HUES48 (cell line): Measurements from ENCODE around the gene FGFR3.

Experiments
- H3K27ac ChIP-seq: one replicate; pipeline ENCODE4 v1.7.0; 2013; ENCODE audit warnings: low read depth, low read length, inconsistent platforms
- H3K27me3 ChIP-seq: 2 replicates; pipeline ENCODE4 v1.6.1; 2013; ENCODE audit warnings: mild to moderate bottlenecking, low read length; ENCODE audit not compliant: control insufficient read depth, insufficient read depth
- H3K36me3 ChIP-seq: 2 replicates; pipeline ENCODE4 v1.6.1; 2013; ENCODE audit warnings: low read length; ENCODE audit not compliant: control insufficient read depth, insufficient read depth
- H3K4me1 ChIP-seq: 2 replicates; pipeline ENCODE4 v1.6.1; 2013; ENCODE audit warnings: mild to moderate bottlenecking, low read length; ENCODE audit not compliant: control insufficient read depth, insufficient read depth
- H3K4me3 ChIP-seq: 2 replicates; pipeline ENCODE4 v1.5.1; 2013; ENCODE audit warnings: mild to moderate bottlenecking, low read depth, low read length
- H3K9ac ChIP-seq: 2 replicates; pipeline ENCODE4 v1.6.1; 2013; ENCODE audit warnings: mild to moderate bottlenecking, low read depth, low read length, moderate library complexity
- H3K9me3 ChIP-seq: 2 replicates; pipeline ENCODE4 v1.6.1; 2013; ENCODE audit warnings: low read length; ENCODE audit not compliant: control insufficient read depth, insufficient read depth

Gene FGFR3

GRCh38 chr4:1771555-1772305 lies 21.4 kb upstream of the FGFR3 start:
- H3K9me3 ChIP-seq: no peaks in the 10 kb centered on the region
- H3K27me3 ChIP-seq: peaks cover 8% of the 10 kb centered on the region; the same call in 1 of the 2 replicates
- H3K36me3 ChIP-seq: no peaks in the 10 kb centered on the region
- H3K4me1 ChIP-seq: peaks cover 11% of the 10 kb centered on the region
- H3K4me3 ChIP-seq: no peak overlapping the region
- no peak overlapping the region for H3K9ac ChIP-seq
- no peak overlapping the region for H3K27ac ChIP-seq

- H3K27ac ChIP-seq: no peak overlapping the region
- peaks cover 19% of the 10 kb centered on the region for H3K4me1 ChIP-seq
- H3K4me3 ChIP-seq: no peak overlapping the region
- peaks cover 8% of the 10 kb centered on the region; the same call in 1 of the 2 replicates for H3K27me3 ChIP-seq
- no peak overlapping the region for H3K9ac ChIP-seq
- no peaks in the 10 kb centered on the region for H3K36me3 ChIP-seq
- no peaks in the 10 kb centered on the region for H3K9me3 ChIP-seq
Observed at GRCh38 chr4:1772853-1773538, 20.1 kb upstream of the FGFR3 start.

DNA sequence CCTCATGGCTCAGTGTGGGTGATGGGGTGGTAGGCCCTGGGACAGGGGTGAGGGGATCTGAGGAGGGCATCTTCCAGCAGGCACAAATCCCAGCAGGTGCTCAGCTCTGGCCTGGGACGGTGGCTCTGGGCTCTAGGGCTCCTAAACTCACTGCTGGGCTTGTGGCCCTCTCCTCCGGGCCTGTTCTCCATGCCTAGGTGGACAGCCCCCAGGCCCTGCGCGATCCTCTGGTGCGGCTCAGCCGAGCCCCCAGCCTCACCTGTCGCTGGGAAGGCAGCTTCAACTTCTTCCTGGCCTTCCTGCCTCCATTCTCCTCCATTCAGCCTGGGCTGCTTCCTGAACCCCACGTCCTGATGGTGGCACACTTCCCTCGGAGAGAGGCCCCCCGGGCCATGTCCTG lies 19.3 kb upstream of the FGFR3 start:
- H3K36me3 ChIP-seq: no peaks in the 10 kb centered on the region
- no peak overlapping the region for H3K9ac ChIP-seq
- peaks cover 8% of the 10 kb centered on the region; the same call in 1 of the 2 replicates for H3K27me3 ChIP-seq
- no peak overlapping the region for H3K4me3 ChIP-seq
- H3K9me3 ChIP-seq: no peaks in the 10 kb centered on the region
- H3K27ac ChIP-seq: no peak overlapping the region
- peaks cover 17% of the 10 kb centered on the region for H3K4me1 ChIP-seq

DNA sequence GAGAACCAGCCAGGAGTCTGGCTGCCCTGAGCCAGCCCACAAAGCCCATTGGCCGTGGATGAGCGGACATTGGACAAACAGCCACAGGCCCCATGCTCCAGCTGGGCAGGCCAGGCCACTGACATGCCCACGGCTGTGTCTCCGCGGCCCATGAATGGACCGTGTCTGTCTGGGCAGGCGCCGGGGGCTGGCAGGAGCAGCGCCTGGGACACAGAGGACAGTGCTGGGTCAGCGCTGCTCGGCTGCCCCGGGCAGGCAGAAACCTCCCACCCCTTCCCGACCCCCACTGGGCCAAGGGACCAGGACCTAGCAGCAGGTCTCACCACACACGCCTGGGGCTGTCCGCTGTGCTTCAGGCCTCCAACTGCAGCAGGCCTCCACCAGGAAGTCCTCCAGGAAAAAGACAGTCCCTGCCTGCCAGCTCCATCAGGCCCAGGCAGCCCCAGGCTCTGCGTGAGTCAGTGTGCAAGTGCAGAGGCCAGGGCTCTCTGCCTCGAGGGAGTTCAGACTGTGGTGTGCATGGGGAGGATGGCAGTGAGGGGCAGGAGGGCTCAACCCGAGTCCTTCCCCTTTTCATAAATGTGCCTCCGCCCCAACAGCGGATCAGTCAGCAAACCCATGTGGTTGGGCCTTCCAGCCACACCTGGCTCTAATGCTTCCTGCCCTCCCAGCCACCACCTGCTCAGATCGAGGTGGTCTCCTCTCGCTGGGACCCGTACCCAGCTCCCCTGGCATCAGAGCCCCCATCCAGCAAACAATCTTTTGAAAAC lies 17.2 kb upstream of the FGFR3 start:
- Histone ChIP-seq H3K36me3 (no peaks in the 10 kb centered on the region), H3K27me3 (no peaks in the 10 kb centered on the region), H3K9me3 (no peaks in the 10 kb centered on the region), H3K4me1 (peaks cover 23% of the 10 kb centered on the region), H3K27ac (no peak overlapping the region), H3K4me3 (no peak overlapping the region), H3K9ac (no peak overlapping the region)

- Histone ChIP-seq H3K9me3 (no peaks in the 10 kb centered on the region), H3K27me3 (no peaks in the 10 kb centered on the region), H3K4me3 (no peak overlapping the region), H3K4me1 (peaks cover 23% of the 10 kb centered on the region), H3K36me3 (no peaks in the 10 kb centered on the region), H3K9ac (no peak overlapping the region), H3K27ac (no peak overlapping the region)
Observed at GRCh38 chr4:1776521-1777161, 16.5 kb upstream of the FGFR3 start.

GRCh38 chr4:1777822-1778641 lies 15.1 kb upstream of the FGFR3 start:
- Histone ChIP-seq H3K4me1 (peaks cover 23% of the 10 kb centered on the region), H3K4me3 (no peak overlapping the region; the same call in 1 of the 2 replicates), H3K9me3 (no peaks in the 10 kb centered on the region), H3K36me3 (no peaks in the 10 kb centered on the region), H3K27ac (peak overlapping the region; percentile 84), H3K9ac (no peak overlapping the region), H3K27me3 (no peaks in the 10 kb centered on the region)

DNA sequence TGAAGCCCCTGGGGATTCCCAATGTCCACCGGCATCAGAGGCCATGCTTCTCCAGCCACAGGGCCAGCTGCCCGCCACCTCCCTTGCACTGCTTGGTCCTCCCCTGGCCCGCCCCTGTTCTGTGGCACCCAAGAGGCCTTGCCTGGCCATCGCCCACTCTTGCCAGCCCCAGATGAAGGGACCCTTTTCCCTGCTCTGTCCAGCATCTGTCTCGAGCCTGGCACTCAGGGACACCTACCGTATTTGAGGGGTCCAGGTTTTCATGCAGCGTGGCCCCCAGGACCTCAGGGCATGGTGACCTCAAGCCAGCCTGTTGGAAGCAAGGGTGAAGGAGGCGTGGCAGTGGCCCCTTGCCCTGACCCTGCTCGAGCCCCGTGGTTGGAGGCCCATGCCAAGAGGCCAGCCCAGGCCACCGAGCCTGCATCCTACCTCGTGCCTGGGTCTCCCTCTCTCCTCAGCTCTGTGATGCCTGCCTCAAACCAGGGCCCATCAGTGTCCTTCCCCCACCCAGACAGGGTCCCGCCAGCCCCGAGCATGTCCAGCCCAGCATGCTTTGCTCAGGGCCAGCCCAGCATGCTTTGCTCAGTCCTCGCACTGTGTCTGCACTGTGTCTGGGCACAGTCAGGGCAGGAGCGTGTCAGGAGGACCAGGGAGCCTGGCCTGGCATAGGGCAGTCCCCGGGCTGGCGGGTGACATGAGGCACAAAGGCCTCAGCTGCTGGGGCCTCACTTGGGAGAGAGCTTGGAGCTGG lies 14.3 kb upstream of the FGFR3 start:
- H3K36me3 ChIP-seq: no peaks in the 10 kb centered on the region
- no peaks in the 10 kb centered on the region for H3K9me3 ChIP-seq
- no peak overlapping the region for H3K9ac ChIP-seq
- peak overlapping the region; percentile 84 for H3K27ac ChIP-seq
- H3K4me1 ChIP-seq: peaks cover 23% of the 10 kb centered on the region
- no peaks in the 10 kb centered on the region for H3K27me3 ChIP-seq
- no peak overlapping the region for H3K4me3 ChIP-seq

DNA sequence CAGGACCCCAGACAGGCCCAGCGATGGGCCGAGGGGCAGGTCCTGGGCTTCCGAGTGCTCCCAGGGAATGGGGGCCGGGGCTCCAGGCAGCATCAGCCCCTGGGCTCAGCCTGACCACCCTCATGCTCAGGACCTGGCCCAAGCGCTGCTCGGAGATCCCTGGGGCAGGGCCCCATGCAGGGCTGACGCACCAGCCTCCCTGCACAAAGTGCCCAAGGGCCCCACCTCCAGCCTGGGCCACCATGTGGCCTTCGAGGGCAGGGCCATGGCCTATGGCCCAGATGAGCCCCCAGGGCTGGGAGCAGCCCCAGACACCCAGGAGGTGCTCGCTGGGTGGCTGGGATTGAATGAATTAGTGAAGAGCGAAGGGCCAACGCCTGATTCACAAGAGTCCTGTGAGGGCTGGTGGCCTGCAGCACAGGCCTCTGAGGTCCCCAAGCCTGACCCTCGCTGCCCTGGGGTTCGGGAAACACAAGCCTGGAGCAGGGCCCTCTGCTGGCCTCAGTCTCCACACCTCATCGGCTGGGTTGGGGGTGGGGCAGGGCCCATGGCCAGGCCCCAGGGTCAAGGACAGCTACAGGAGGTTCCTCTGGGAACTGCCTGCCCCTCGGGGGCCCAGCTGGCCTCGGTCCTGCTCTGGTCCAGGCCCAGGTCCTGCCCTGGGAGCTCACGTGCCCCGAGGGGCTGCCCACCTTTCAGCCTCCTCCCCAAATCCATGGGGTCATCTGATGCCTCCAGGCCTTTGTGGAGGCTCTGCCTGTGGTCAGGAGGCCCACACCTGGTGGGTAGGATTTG lies 13.3 kb upstream of the FGFR3 start:
- H3K36me3 ChIP-seq: no peaks in the 10 kb centered on the region
- no peaks in the 10 kb centered on the region for H3K9me3 ChIP-seq
- no peak overlapping the region for H3K9ac ChIP-seq
- no peaks in the 10 kb centered on the region for H3K27me3 ChIP-seq
- peaks cover 23% of the 10 kb centered on the region for H3K4me1 ChIP-seq
- H3K4me3 ChIP-seq: no peak overlapping the region
- H3K27ac ChIP-seq: no peak overlapping the region

DNA sequence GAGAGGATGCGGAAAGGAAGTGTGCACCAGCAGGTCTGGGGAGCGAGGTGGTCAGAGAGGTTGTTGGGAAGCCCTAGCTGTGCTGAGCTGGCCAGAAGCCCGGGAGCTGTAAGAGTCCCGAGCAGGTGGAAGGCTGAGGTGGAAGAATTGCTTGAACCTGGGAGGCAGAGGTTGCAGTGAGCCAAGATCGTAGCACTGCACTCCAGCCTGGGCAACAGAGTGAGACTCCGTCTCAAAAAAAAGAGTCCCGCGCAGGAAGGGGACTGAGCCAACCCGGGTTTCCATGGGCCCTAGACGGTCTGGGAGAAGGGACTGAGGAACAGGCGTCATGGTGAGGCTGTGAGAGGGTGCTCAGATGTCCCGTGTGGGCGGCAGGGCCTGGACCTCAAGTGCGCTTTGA lies 12.7 kb upstream of the FGFR3 start:
- Histone ChIP-seq H3K27me3 (no peaks in the 10 kb centered on the region), H3K9me3 (no peaks in the 10 kb centered on the region), H3K4me1 (peaks cover 23% of the 10 kb centered on the region), H3K36me3 (no peaks in the 10 kb centered on the region), H3K27ac (no peak overlapping the region), H3K4me3 (no peak overlapping the region), H3K9ac (no peak overlapping the region)
